Measurements from ENCODE around the gene AMZ1.

The AMZ1 gene

DNA sequence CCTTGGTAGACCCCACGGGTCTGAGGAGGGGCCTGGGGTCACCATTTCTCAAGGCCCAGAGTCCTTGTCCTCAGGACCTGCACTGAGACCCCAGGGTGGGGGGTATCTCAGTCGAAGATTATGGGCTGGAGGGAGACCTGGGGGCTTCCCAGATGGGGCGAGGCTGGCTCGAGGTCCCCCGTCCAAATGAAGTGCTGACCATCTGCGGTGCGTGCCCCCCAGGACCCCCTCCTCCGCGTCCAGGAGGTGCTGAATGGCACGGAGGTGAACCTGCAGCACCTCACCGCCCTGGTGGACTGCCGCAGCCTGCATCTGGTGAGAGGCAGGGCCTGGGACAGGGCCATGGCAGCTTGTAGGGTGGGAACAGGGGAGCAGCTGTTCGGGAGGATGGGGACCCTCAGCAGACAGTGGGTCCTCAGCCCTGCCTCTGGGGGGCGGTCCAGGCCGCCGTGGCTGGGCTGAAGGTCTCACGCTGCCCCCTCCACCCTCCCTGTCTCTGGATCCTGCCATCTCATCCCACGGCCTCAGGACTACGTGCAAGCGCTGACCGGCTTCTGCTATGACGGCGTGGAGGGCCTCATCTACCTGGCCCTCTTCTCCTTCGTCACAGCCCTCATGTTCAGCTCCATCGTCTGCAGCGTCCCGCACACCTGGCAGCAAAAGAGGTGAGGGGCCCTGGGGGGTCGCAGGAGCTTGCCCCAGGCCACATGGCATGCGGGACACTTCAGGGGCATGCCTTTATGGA is 32.0 kb upstream of the AMZ1 start:
- Histone ChIP-seq H2BK5ac (ENCODE audit: low read length) (no peak overlapping the region), H3K9ac (ENCODE audit: low read length) (no peak overlapping the region), H3K4me1 (ENCODE audit: control insufficient read depth, low read depth, low read length) (no peaks in the 10 kb centered on the region), H2BK120ac (ENCODE audit: low read depth, low read length) (no peak overlapping the region), H3K36me3 (ENCODE audit: control insufficient read depth, insufficient read depth, low read length) (peaks cover 24% of the 10 kb centered on the region), H3K27ac (ENCODE audit: low read depth, low read length) (no peak overlapping the region), H3K56ac (ENCODE audit: low read length) (no peak overlapping the region), H3K18ac (ENCODE audit: low read length) (no peak overlapping the region), H4K8ac (ENCODE audit: low read depth, low read length) (no peak overlapping the region), H2AK5ac (ENCODE audit: low read length) (no peak overlapping the region), H3K23ac (ENCODE audit: low read length) (no peak overlapping the region), H3K4ac (ENCODE audit: low read depth, low read length) (no peak overlapping the region), H3K79me1 (ENCODE audit: low read length) (peaks cover 2% of the 10 kb centered on the region), H3K27me3 (ENCODE audit: insufficient read depth, low read length, poor library complexity) (no peaks in the 10 kb centered on the region), H3K79me2 (ENCODE audit: control insufficient read depth, insufficient read depth, low read length) (no peaks in the 10 kb centered on the region), H3K4me3 (ENCODE audit: low read length) (no peak overlapping the region), H3K4me2 (ENCODE audit: low read length) (no peak overlapping the region), H2BK15ac (replicated peaks; ENCODE audit: low read depth) (no peak overlapping the region), H4K5ac (ENCODE audit: low read length) (no peak overlapping the region)
- no CpG with 5 or more reads among the region's 29 CpGs for WGBS (ENCODE audit: extremely low coverage, insufficient coverage, low lambda C conversion rate)
- no peak for DNase-seq

DNA sequence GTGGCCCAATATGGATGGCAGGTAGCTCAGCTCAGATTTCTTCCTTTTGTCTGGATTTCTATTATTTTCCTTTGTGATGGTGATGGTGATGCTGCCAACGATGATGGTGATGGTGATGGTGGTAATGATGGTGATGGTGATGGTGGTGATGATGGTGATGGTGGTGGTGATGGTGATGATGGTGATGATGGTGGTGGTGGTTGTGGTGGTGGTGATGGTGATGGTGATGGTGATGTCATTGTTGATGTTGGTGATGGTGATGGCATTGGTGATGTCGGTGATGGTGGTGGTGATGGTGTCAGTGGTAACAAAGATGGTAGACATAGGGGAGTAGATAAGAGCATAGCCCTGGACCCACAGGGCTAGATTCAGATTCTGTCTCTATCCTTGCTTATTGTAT is 30.8 kb upstream of the AMZ1 start:
- no peak overlapping the region for H3K27ac ChIP-seq (ENCODE audit: low read depth, low read length)
- no peak for DNase-seq
- H3K23ac ChIP-seq (ENCODE audit: low read length): no peak overlapping the region
- H3K56ac ChIP-seq (ENCODE audit: low read length): no peak overlapping the region
- H3K79me1 ChIP-seq (ENCODE audit: low read length): no peaks in the 10 kb centered on the region
- no peak overlapping the region for H4K8ac ChIP-seq (ENCODE audit: low read depth, low read length)
- H3K36me3 ChIP-seq (ENCODE audit: control insufficient read depth, insufficient read depth, low read length): peaks cover 20% of the 10 kb centered on the region
- H4K5ac ChIP-seq (ENCODE audit: low read length): no peak overlapping the region
- no peak overlapping the region for H3K18ac ChIP-seq (ENCODE audit: low read length)
- no peak overlapping the region for H3K9ac ChIP-seq (ENCODE audit: low read length)
- no CpG with 5 or more reads among the region's 2 CpGs for WGBS (ENCODE audit: extremely low coverage, insufficient coverage, low lambda C conversion rate)
- H2BK5ac ChIP-seq (ENCODE audit: low read length): no peak overlapping the region
- no peak overlapping the region for H3K4me2 ChIP-seq (ENCODE audit: low read length)
- no peak overlapping the region for H2BK120ac ChIP-seq (ENCODE audit: low read depth, low read length)
- H3K27me3 ChIP-seq (ENCODE audit: insufficient read depth, low read length, poor library complexity): no peaks in the 10 kb centered on the region
- H3K4me3 ChIP-seq (ENCODE audit: low read length): no peak overlapping the region
- H2BK15ac ChIP-seq (replicated peaks; ENCODE audit: low read depth): no peak overlapping the region
- no peaks in the 10 kb centered on the region for H3K79me2 ChIP-seq (ENCODE audit: control insufficient read depth, insufficient read depth, low read length)
- H3K4me1 ChIP-seq (ENCODE audit: control insufficient read depth, low read depth, low read length): no peaks in the 10 kb centered on the region
- H3K4ac ChIP-seq (ENCODE audit: low read depth, low read length): no peak overlapping the region
- no peak overlapping the region for H2AK5ac ChIP-seq (ENCODE audit: low read length)

DNA sequence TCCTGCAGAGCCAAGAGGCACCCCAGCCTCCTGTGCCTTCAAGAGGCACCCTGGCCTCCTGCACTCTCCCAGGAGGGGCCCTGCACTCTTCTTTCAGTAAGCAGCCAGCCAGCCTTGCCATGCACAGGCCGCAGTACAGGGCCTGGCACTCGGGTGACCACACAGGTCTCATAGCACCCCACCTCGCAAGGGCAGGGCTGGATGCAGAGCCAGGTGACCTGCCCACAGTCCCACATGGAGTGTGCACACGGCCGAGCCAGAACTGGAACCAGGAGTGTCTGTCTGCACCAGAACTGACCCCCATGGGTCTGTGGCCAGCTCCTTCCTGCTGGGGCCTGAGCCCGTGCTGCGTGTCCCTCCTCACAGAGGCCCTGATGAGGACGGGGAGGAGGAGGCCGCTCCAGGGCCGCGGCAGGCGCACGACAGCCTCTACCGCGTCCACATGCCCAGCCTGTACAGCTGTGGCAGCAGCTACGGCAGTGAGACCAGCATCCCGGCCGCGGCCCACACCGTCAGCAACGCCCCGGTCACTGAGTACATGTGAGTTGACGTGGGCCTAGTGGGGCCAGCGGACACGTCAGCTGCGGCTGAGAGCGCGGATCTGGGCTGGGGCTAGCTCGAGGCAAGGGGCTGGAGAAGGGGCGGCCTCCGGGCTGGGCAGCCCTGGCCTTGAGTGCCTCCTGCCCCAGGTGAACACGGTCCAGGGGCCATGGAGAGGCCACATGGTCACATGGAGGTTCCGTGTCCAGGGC is 29.9 kb upstream of the AMZ1 start:
- Histone ChIP-seq H3K4me3 (ENCODE audit: low read length) (no peak overlapping the region), H3K4me2 (ENCODE audit: low read length) (no peak overlapping the region), H3K36me3 (ENCODE audit: control insufficient read depth, insufficient read depth, low read length) (peaks cover 20% of the 10 kb centered on the region)

DNA sequence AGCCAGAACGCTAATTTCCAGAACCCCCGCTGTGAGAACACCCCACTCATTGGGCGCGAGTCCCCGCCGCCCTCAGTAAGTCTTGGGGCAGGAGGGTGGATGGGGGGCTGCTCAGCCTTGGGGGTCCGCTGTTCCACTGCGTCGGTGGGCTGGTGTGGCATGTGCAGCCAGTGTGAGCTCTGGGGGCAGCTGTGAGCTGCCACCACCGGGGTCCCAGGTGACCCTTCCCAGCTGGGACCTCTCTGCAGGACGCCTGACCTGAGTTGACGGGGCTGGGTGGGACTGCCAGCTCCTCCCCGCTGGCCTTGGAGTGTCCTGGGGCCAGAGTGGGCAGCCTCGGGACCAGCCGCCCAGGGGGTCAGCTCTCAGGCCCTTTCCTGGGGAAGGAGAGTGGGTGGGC is 29.1 kb upstream of the AMZ1 start:
- Histone ChIP-seq H2AK5ac (ENCODE audit: low read length) (no peak overlapping the region), H3K27me3 (ENCODE audit: insufficient read depth, low read length, poor library complexity) (no peaks in the 10 kb centered on the region), H3K18ac (ENCODE audit: low read length) (no peak overlapping the region), H3K4ac (ENCODE audit: low read depth, low read length) (no peak overlapping the region), H3K4me2 (ENCODE audit: low read length) (no peak overlapping the region), H3K79me2 (ENCODE audit: control insufficient read depth, insufficient read depth, low read length) (no peaks in the 10 kb centered on the region), H3K79me1 (ENCODE audit: low read length) (no peaks in the 10 kb centered on the region), H3K27ac (ENCODE audit: low read depth, low read length) (no peak overlapping the region), H3K23ac (ENCODE audit: low read length) (no peak overlapping the region), H2BK120ac (ENCODE audit: low read depth, low read length) (no peak overlapping the region), H4K5ac (ENCODE audit: low read length) (no peak overlapping the region), H3K4me1 (ENCODE audit: control insufficient read depth, low read depth, low read length) (no peaks in the 10 kb centered on the region), H2BK15ac (replicated peaks; ENCODE audit: low read depth) (no peak overlapping the region), H3K4me3 (ENCODE audit: low read length) (no peak overlapping the region), H3K9ac (ENCODE audit: low read length) (no peak overlapping the region), H3K56ac (ENCODE audit: low read length) (no peak overlapping the region), H3K36me3 (ENCODE audit: control insufficient read depth, insufficient read depth, low read length) (peaks cover 20% of the 10 kb centered on the region), H4K8ac (ENCODE audit: low read depth, low read length) (no peak overlapping the region), H2BK5ac (ENCODE audit: low read length) (no peak overlapping the region)
- DNase-seq: no peak
- no CpG with 5 or more reads among the region's 15 CpGs for WGBS (ENCODE audit: extremely low coverage, insufficient coverage, low lambda C conversion rate)

More for the DNA sequence above, 29.9 kb upstream of the AMZ1 start:
- Histone ChIP-seq H3K56ac (ENCODE audit: low read length) (no peak overlapping the region), H3K79me1 (ENCODE audit: low read length) (no peaks in the 10 kb centered on the region), H3K4me1 (ENCODE audit: control insufficient read depth, low read depth, low read length) (no peaks in the 10 kb centered on the region), H3K9ac (ENCODE audit: low read length) (no peak overlapping the region), H3K4ac (ENCODE audit: low read depth, low read length) (no peak overlapping the region), H2AK5ac (ENCODE audit: low read length) (no peak overlapping the region), H2BK120ac (ENCODE audit: low read depth, low read length) (no peak overlapping the region), H3K23ac (ENCODE audit: low read length) (no peak overlapping the region), H2BK5ac (ENCODE audit: low read length) (no peak overlapping the region), H3K79me2 (ENCODE audit: control insufficient read depth, insufficient read depth, low read length) (no peaks in the 10 kb centered on the region), H3K18ac (ENCODE audit: low read length) (no peak overlapping the region), H3K27ac (ENCODE audit: low read depth, low read length) (no peak overlapping the region), H3K27me3 (ENCODE audit: insufficient read depth, low read length, poor library complexity) (no peaks in the 10 kb centered on the region), H2BK15ac (replicated peaks; ENCODE audit: low read depth) (no peak overlapping the region), H4K8ac (ENCODE audit: low read depth, low read length) (no peak overlapping the region), H4K5ac (ENCODE audit: low read length) (no peak overlapping the region)
- DNase-seq: no peak
- WGBS (ENCODE audit: extremely low coverage, insufficient coverage, low lambda C conversion rate): no CpG with 5 or more reads among the region's 33 CpGs

DNA sequence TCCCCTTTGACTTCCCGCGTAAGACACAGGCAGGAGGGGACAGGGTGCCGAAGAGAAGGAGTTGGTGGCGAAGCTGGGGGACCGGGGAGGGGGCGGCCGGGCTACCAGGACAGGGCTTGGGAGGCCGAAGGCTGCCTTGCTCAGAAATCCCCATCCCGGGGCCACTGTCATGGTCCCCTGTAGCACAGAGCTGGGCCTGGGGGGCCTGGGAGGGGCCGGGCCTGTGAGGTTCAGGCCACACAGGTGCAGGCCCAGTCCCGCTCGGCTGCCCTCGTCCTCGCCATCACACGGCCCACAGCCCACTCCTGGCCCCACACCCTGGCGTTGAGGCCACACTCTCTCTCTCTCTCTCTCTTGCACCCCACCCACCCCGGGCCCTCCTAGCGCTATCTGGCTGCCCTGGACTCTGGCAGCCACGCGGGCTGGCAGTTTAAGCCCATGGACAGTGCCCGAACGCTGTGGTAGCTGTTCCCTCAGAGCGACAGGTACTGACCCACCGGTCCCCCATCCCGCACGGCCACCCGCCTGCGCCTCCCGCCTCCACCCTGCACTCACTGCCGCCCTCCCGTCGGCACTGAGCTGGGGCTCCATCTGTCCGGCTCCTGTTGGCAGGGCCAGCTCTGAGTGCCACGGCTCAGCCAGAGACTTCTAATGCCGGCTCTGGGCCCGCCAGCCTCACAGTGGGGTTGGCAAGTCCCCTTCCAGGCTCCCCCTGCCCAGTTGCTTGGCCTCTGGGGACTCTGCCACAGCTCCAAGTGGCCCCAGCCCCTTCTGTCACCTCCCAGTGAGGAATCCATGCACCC is 28.2 kb upstream of the AMZ1 start:
- H3K56ac ChIP-seq (ENCODE audit: low read length): no peak overlapping the region
- no peaks in the 10 kb centered on the region for H3K79me1 ChIP-seq (ENCODE audit: low read length)
- H4K5ac ChIP-seq (ENCODE audit: low read length): no peak overlapping the region
- no peak overlapping the region for H4K8ac ChIP-seq (ENCODE audit: low read depth, low read length)
- no peaks in the 10 kb centered on the region for H3K4me1 ChIP-seq (ENCODE audit: control insufficient read depth, low read depth, low read length)
- no peak overlapping the region for H3K4me2 ChIP-seq (ENCODE audit: low read length)
- no peak overlapping the region for H2BK120ac ChIP-seq (ENCODE audit: low read depth, low read length)
- H2BK5ac ChIP-seq (ENCODE audit: low read length): no peak overlapping the region
- no peak overlapping the region for H3K18ac ChIP-seq (ENCODE audit: low read length)
- no peak overlapping the region for H2BK15ac ChIP-seq (replicated peaks; ENCODE audit: low read depth)
- H3K36me3 ChIP-seq (ENCODE audit: control insufficient read depth, insufficient read depth, low read length): peaks cover 20% of the 10 kb centered on the region
- no peak overlapping the region for H2AK5ac ChIP-seq (ENCODE audit: low read length)
- H3K4ac ChIP-seq (ENCODE audit: low read depth, low read length): no peak overlapping the region
- no peaks in the 10 kb centered on the region for H3K79me2 ChIP-seq (ENCODE audit: control insufficient read depth, insufficient read depth, low read length)
- DNase-seq: no peak
- H3K27ac ChIP-seq (ENCODE audit: low read depth, low read length): no peak overlapping the region
- no peaks in the 10 kb centered on the region for H3K27me3 ChIP-seq (ENCODE audit: insufficient read depth, low read length, poor library complexity)
- H3K23ac ChIP-seq (ENCODE audit: low read length): no peak overlapping the region
- H3K4me3 ChIP-seq (ENCODE audit: low read length): no peak overlapping the region
- no peak overlapping the region for H3K9ac ChIP-seq (ENCODE audit: low read length)
- WGBS (ENCODE audit: extremely low coverage, insufficient coverage, low lambda C conversion rate): no CpG with 5 or more reads among the region's 36 CpGs
